Activated naive CD8-positive, alpha-beta T cell treated with anti-CD3 and anti-CD28 coated beads for 36 hours (primary cell): ENCODE data around the gene MYZAP. TPM values are rescaled to one million over a fixed set of nuclear protein-coding genes. Genes with fewer than 3 reads are reported as not detected.

ENCODE experiments used
- DNase-seq: peaks from one replicate; pipeline ENCODE4 v3.0.0; 2021
- H3K27ac Mint-ChIP-seq: one replicate; pipeline ENCODE4 v1.8.0; 2022; ENCODE audit warnings: mild to moderate bottlenecking, moderate library complexity, mixed read lengths
- H3K27me3 Mint-ChIP-seq: one replicate; pipeline ENCODE4 v1.8.0; 2022; ENCODE audit warnings: mild to moderate bottlenecking, mixed read lengths
- H3K36me3 Mint-ChIP-seq: one replicate; pipeline ENCODE4 v1.8.0; 2021; ENCODE audit warnings: mild to moderate bottlenecking, mixed read lengths
- H3K4me1 Mint-ChIP-seq: one replicate; pipeline ENCODE4 v1.8.0; 2021; ENCODE audit warnings: mixed read lengths
- H3K4me3 Mint-ChIP-seq: one replicate; pipeline ENCODE4 v1.8.0; 2022; ENCODE audit warnings: mild to moderate bottlenecking, moderate library complexity, mixed read lengths
- H3K9me3 Mint-ChIP-seq: one replicate; pipeline ENCODE4 v1.8.0; 2022; ENCODE audit warnings: mixed read lengths
- total RNA-seq, 2 experiments: library from RNA; stranded (reverse); gene quantifications; one replicate each; pipeline ENCODE4 v1.2.3, GENCODE V29; 2021

Gene MYZAP
- total RNA-seq, 2 experiments from 2014 or later: not detected

DNA sequence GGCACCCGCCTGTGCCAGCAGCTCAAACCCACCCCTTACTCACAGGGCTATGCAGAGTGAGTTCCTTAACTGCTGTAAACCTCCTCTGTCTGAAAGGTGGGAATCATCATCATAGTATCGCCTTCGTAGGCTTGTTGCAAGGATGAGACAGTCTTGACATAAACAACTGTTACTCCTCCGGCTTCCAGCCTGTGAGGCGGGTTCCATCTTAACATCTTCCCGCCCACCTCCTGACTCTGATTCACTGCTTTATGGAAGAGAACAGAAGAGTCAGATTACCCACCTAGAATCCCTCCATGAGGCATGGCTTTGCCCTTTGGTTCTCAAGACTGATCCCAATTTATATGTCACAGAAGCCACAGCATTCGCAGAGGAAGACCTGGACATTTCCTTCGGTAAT, 136.7 kb downstream of the MYZAP start:
- no peak for DNase-seq
- peaks cover 4% of the 10 kb centered on the region for H3K9me3 Mint-ChIP-seq
- no peaks in the 10 kb centered on the region for H3K27me3 Mint-ChIP-seq
- H3K36me3 Mint-ChIP-seq: peaks cover 15% of the 10 kb centered on the region
- no peak overlapping the region for H3K27ac Mint-ChIP-seq
- H3K4me3 Mint-ChIP-seq: no peak overlapping the region
- H3K4me1 Mint-ChIP-seq: peaks cover 5% of the 10 kb centered on the region

DNA sequence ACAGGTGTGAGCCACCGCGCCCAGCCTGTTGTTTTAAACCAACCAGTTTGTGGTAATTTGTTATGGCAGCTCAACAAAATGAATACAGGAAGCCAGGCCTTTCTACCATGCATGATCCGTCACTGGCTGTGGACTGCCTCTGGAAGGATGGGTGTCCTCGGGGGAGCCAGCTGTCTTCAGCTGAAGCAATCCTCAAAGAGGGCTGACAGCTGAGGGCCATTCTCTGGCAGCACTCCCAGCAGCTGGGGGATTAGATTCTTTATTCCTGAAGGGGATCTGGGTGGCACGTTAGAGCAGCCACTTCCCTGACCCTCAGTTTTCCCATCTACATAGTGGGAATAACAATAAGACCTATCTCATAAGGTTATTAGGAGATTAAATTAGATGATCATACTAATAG, 139.2 kb downstream of the MYZAP start:
- H3K4me1 Mint-ChIP-seq: peaks cover 5% of the 10 kb centered on the region
- no peaks in the 10 kb centered on the region for H3K27me3 Mint-ChIP-seq
- H3K36me3 Mint-ChIP-seq: no peaks in the 10 kb centered on the region
- H3K27ac Mint-ChIP-seq: no peak overlapping the region
- H3K9me3 Mint-ChIP-seq: no peaks in the 10 kb centered on the region
- DNase-seq: no peak
- H3K4me3 Mint-ChIP-seq: no peak overlapping the region

GRCh38 chr15:57731530-57732103, 139.9 kb downstream of the MYZAP start:
- no peaks in the 10 kb centered on the region for H3K9me3 Mint-ChIP-seq
- H3K27me3 Mint-ChIP-seq: no peaks in the 10 kb centered on the region
- no peaks in the 10 kb centered on the region for H3K36me3 Mint-ChIP-seq
- no peak for DNase-seq
- H3K4me1 Mint-ChIP-seq: peaks cover 5% of the 10 kb centered on the region
- no peak overlapping the region for H3K27ac Mint-ChIP-seq
- no peak overlapping the region for H3K4me3 Mint-ChIP-seq

DNA sequence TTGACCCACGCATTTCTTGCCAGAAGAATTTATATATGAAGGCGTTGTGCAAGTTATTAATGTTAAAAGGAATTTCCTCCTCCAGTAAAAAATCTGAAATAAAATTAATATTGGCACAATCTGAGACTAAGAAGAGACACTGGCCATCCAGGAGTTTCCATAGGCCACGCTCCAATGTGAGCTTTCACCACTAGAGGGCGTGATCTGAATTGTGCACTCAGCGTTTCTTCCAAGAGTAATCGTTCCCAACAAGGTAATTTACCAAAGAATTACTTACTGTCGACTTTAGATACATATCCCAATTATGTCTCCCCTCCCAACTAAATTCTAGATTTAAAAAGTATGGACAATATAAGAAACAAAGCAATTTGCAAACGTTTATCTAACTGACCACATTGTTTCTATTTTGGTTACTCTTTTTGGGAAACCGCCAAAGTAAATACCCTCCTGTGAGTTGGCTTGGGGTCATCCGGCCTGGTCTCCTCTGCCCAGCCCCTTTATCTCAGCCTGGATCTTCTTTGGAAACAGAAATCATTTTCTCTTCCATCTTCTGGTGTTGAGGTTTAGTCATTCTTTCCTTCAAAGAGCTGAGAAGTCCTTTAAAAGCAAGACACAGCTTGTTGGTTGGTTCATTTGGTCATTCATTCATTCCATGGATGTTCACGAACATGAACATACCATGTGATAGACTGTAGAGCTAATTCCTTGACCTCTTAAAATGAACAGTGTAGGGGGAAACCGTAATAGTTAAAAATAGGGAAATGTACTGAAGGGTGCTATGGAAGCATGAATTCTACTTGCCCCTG, 141.0 kb downstream of the MYZAP start:
- DNase-seq: peak; percentile 24
- H3K9me3 Mint-ChIP-seq: no peaks in the 10 kb centered on the region
- no peak overlapping the region for H3K27ac Mint-ChIP-seq
- H3K4me1 Mint-ChIP-seq: peaks cover 7% of the 10 kb centered on the region
- no peak overlapping the region for H3K4me3 Mint-ChIP-seq
- no peaks in the 10 kb centered on the region for H3K36me3 Mint-ChIP-seq
- no peaks in the 10 kb centered on the region for H3K27me3 Mint-ChIP-seq

GRCh38 chr15:57734860-57735259, 143.2 kb downstream of the MYZAP start:
- DNase-seq: no peak
- no peaks in the 10 kb centered on the region for H3K36me3 Mint-ChIP-seq

More at GRCh38 chr15:57734860-57735259, 143.2 kb downstream of the MYZAP start:
- H3K4me3 Mint-ChIP-seq: no peak overlapping the region
- no peaks in the 10 kb centered on the region for H3K27me3 Mint-ChIP-seq
- H3K4me1 Mint-ChIP-seq: peaks cover 7% of the 10 kb centered on the region
- H3K27ac Mint-ChIP-seq: no peak overlapping the region
- no peaks in the 10 kb centered on the region for H3K9me3 Mint-ChIP-seq

Other genes with a start within 250 kb of the MYZAP start
- not detected for gene CGNL1, start 215.4 kb upstream of the MYZAP start, total RNA-seq
- 10 to 100 TPM; 91.4 to 93.1 TPM for gene POLR2M, start 114.8 kb downstream of the MYZAP start, total RNA-seq